H1 (cell line): ENCODE results near the gene PLD6. TPM values are rescaled to one million over a fixed set of nuclear protein-coding genes. Genes with fewer than 3 reads are reported as not detected.

Experiments used
- CTCF ChIA-PET: fragments of 300-600 bp; sonication (Branson Sonifier 250); formaldehyde crosslinking; loops from one replicate; lab custom pipeline; 2021; ENCODE audit not compliant: partially characterized antibody; lab: Charles Lee
- POLR2A ChIA-PET: fragments of 300-600 bp; sonication (Branson Sonifier 250); formaldehyde crosslinking; loops from one replicate; lab custom pipeline; 2021; ENCODE audit warnings: inconsistent platforms; ENCODE audit not compliant: partially characterized antibody; lab: Charles Lee
- DNase-seq, 2 experiments: peaks; one replicate each; pipeline versions ENCODE4 v3.0.0 to v3.0.0-alpha.2; 2010 to 2022; ENCODE audit warnings: low spot score in 2 of 2, low read depth in 1 of 2, mixed read lengths in 1 of 2
- FAIRE-seq: peaks from 2 replicates; lab custom pipeline; 2011; peaks lifted over from hg19 to GRCh38; lab: Jason Lieb, UNC
- H2AFZ ChIP-seq: 2 replicates; pipeline ENCODE4 v1.8.1; 2012; ENCODE audit warnings: low read length, inconsistent platforms
- H2AK5ac ChIP-seq: 2 replicates; pipeline ENCODE4 v1.6.1; 2013; ENCODE audit warnings: low read depth, low read length
- H2BK120ac ChIP-seq: replicated peaks from 2 replicates; pipeline ENCODE3; 2013; ENCODE audit warnings: low read depth, low read length, inconsistent platforms
- H2BK12ac ChIP-seq: 2 replicates; pipeline ENCODE4 v1.6.1; 2013; ENCODE audit warnings: low read depth, low read length
- H2BK15ac ChIP-seq: 2 replicates; pipeline ENCODE4 v1.6.1; 2013; ENCODE audit warnings: low read length
- H2BK20ac ChIP-seq: 2 replicates; pipeline ENCODE4 v1.6.1; 2013; ENCODE audit warnings: low read length
- H2BK5ac ChIP-seq: 2 replicates; pipeline ENCODE4 v1.6.1; 2013; ENCODE audit warnings: low read depth, low read length
- H3K14ac ChIP-seq: 2 replicates; pipeline ENCODE4 v1.6.1; 2013; ENCODE audit warnings: inconsistent platforms; ENCODE audit not compliant: insufficient read length
- H3K18ac ChIP-seq: 2 replicates; pipeline ENCODE4 v1.6.1; 2013; ENCODE audit warnings: low read length; ENCODE audit errors: extremely low read depth
- H3K23ac ChIP-seq: 2 replicates; pipeline ENCODE4 v1.6.1; 2013; ENCODE audit warnings: inconsistent platforms; ENCODE audit not compliant: insufficient read length
- H3K23me2 ChIP-seq: 2 replicates; pipeline ENCODE4 v1.6.1; 2013; ENCODE audit warnings: low read depth, low read length
- H3K27ac ChIP-seq: 2 replicates; pipeline ENCODE4 v1.6.1; 2011; ENCODE audit warnings: low read depth, low read length, inconsistent platforms
- H3K27me3 ChIP-seq, 4 experiments: replicated peaks in 1 of 4; 1 replicate in 1 of 4; 2 replicates in 3 of 4; pipeline versions ENCODE4 v1.6.1 to v1.8.1; 2011 to 2013; ENCODE audit warnings: low read length in 3 of 4, mild to moderate bottlenecking in 3 of 4, inconsistent platforms in 2 of 4, mixed read lengths in 2 of 4, moderate library complexity in 1 of 4; ENCODE audit not compliant: control insufficient read depth in 3 of 4, insufficient read depth in 3 of 4; ENCODE audit errors: extremely low read depth in 1 of 4
- H3K36me3 ChIP-seq, 4 experiments: 2 replicates each; pipeline versions ENCODE4 v1.6.1 to v1.8.1; 2011 to 2013; ENCODE audit warnings: mild to moderate bottlenecking in 4 of 4, low read length in 3 of 4, moderate library complexity in 2 of 4, control low read depth in 1 of 4, inconsistent platforms in 1 of 4; ENCODE audit not compliant: insufficient read depth in 4 of 4, control insufficient read depth in 2 of 4
- H3K4ac ChIP-seq: replicated peaks from 2 replicates; pipeline ENCODE3; 2013; ENCODE audit warnings: low read length, low read depth, mixed read lengths, inconsistent platforms; ENCODE audit not compliant: insufficient read length
- H3K4me1 ChIP-seq, 4 experiments: replicated peaks in 1 of 4; 1 replicate in 1 of 4; 2 replicates in 3 of 4; pipeline versions ENCODE4 v1.6.1 to v1.8.1; 2011 to 2013; ENCODE audit warnings: low read length in 3 of 4, inconsistent platforms in 2 of 4, mixed read lengths in 1 of 4; ENCODE audit not compliant: insufficient read depth in 4 of 4, control insufficient read depth in 3 of 4
- H3K4me2 ChIP-seq, 2 experiments: 2 replicates each; pipeline versions ENCODE4 v1.6.1 to v1.8.1; 2011 to 2013; ENCODE audit warnings: low read depth in 2 of 2, low read length in 2 of 2, control low read depth in 1 of 2, inconsistent platforms in 1 of 2, mild to moderate bottlenecking in 1 of 2; ENCODE audit not compliant: insufficient read depth in 1 of 2
- H3K4me3 ChIP-seq, 4 experiments: fragments of 200-600, 300-600 bp in 1 of 4; sonication (generic), shearing (Covaris generic), sonication (Bioruptor Twin) in 1 of 4; 2 replicates each; pipeline versions ENCODE4 v1.5.1 to v1.8.1; 2011 to 2016; ENCODE audit warnings: low read length in 4 of 4, low read depth in 3 of 4, control low read depth in 2 of 4, inconsistent platforms in 2 of 4, mild to moderate bottlenecking in 2 of 4, mixed read lengths in 1 of 4, moderate library complexity in 1 of 4; ENCODE audit not compliant: insufficient read depth in 2 of 4; ENCODE audit errors: extremely low read depth in 1 of 4
- H3K56ac ChIP-seq: replicated peaks from 2 replicates; pipeline ENCODE3; 2013; ENCODE audit warnings: low read depth, mild to moderate bottlenecking, mixed read lengths, low read length, inconsistent platforms; ENCODE audit not compliant: insufficient read length
- H3K79me1 ChIP-seq: 2 replicates; pipeline ENCODE4 v1.6.1; 2013; ENCODE audit warnings: low read depth, low read length, control low read depth
- H3K79me2 ChIP-seq, 2 experiments: 2 replicates each; pipeline versions ENCODE4 v1.6.1 to v1.8.1; 2012 to 2013; ENCODE audit warnings: low read length in 2 of 2, mild to moderate bottlenecking in 2 of 2, inconsistent platforms in 1 of 2; ENCODE audit not compliant: insufficient read depth in 2 of 2, control insufficient read depth in 1 of 2
- H3K9ac ChIP-seq, 4 experiments: replicated peaks in 1 of 4; 1 replicate in 1 of 4; 2 replicates in 3 of 4; pipeline versions ENCODE4 v1.6.1 to v1.8.1; 2011 to 2013; ENCODE audit warnings: low read depth in 3 of 4, low read length in 3 of 4, control low read depth in 2 of 4, mild to moderate bottlenecking in 2 of 4, moderate library complexity in 2 of 4, inconsistent platforms in 1 of 4; ENCODE audit errors: extremely low read depth in 1 of 4
- H3K9me3 ChIP-seq, 2 experiments: 2 replicates each; pipeline versions ENCODE4 v1.6.1 to v1.8.1; 2012 to 2013; ENCODE audit warnings: mild to moderate bottlenecking in 2 of 2, moderate library complexity in 2 of 2, control low read depth in 1 of 2, inconsistent platforms in 1 of 2, low read depth in 1 of 2, low read length in 1 of 2, mixed read lengths in 1 of 2; ENCODE audit not compliant: insufficient read depth in 2 of 2
- H4K20me1 ChIP-seq, 2 experiments: replicated peaks in 1 of 2; 2 replicates each; pipeline versions ENCODE3 to v1.8.1; 2011 to 2013; ENCODE audit warnings: inconsistent platforms in 2 of 2, low read length in 2 of 2, mild to moderate bottlenecking in 1 of 2; ENCODE audit not compliant: insufficient read depth in 2 of 2, control insufficient read depth in 1 of 2
- H4K5ac ChIP-seq: 2 replicates; pipeline ENCODE4 v1.6.1; 2013; ENCODE audit warnings: low read length, low read depth, mixed read lengths, inconsistent platforms; ENCODE audit not compliant: insufficient read length
- H4K8ac ChIP-seq: 2 replicates; pipeline ENCODE4 v1.8.0; 2013; ENCODE audit warnings: mild to moderate bottlenecking, moderate library complexity, low read length, inconsistent platforms; ENCODE audit not compliant: insufficient read depth; ENCODE audit errors: extremely low read depth
- H4K91ac ChIP-seq: replicated peaks from 2 replicates; pipeline ENCODE3; 2013; ENCODE audit warnings: low read length, mixed read lengths, inconsistent platforms; ENCODE audit not compliant: insufficient read length
- CREB1 ChIP-seq: IDR thresholded peaks from 2 replicates; pipeline ENCODE4 v1.6.1; 2012; ENCODE audit warnings: inconsistent platforms
- FOSL1 ChIP-seq: IDR thresholded peaks from 2 replicates; pipeline ENCODE4 v1.6.1; 2011; ENCODE audit warnings: mild to moderate bottlenecking, low read depth, low read length, moderate library complexity; ENCODE audit not compliant: insufficient read depth
- JUND ChIP-seq: IDR thresholded peaks from 2 replicates; pipeline ENCODE4 v1.6.1; 2011; ENCODE audit warnings: mild to moderate bottlenecking, improper control_type of control experiment, low read length
- MAX ChIP-seq: IDR thresholded peaks from 2 replicates; pipeline ENCODE4 v1.6.1; 2012; ENCODE audit warnings: inconsistent platforms
- NANOG ChIP-seq: IDR thresholded peaks from 2 replicates; pipeline ENCODE4 v1.6.1; 2011; ENCODE audit warnings: low read length, low read depth, mild to moderate bottlenecking, inconsistent platforms; ENCODE audit not compliant: insufficient read depth, poor library complexity, severe bottlenecking
- SP2 ChIP-seq: IDR thresholded peaks from 2 replicates; pipeline ENCODE4 v1.6.1; 2012; ENCODE audit warnings: mild to moderate bottlenecking, low read length, inconsistent platforms
- TAF7 ChIP-seq: optimal IDR thresholded peaks from 2 replicates; pipeline ENCODE3; 2011; ENCODE audit warnings: low read depth, mild to moderate bottlenecking, inconsistent platforms, low read length, moderate library complexity, borderline replicate concordance
- WGBS, 2 experiments: shearing (Covaris generic) in 1 of 2; methylation state at CpG; one replicate each; pipeline versions ENCODE4 v1.1.6 to v1.1.7; 2013 to 2015; ENCODE audit warnings: low lambda C conversion rate in 2 of 2, mixed read lengths in 2 of 2, inconsistent platforms in 1 of 2, low coverage in 1 of 2, missing lambda C conversion rate in 1 of 2; ENCODE audit not compliant: insufficient replicate concordance in 2 of 2, insufficient coverage in 1 of 2, insufficient read length in 1 of 2; ENCODE audit errors: extremely low coverage in 1 of 2, missing lambda C conversion rate in 1 of 2; 5-methylcytosine and 5-hydroxymethylcytosine counted together
- polyA plus RNA-seq, 7 experiments: library from polyadenylated mRNA; depleted of rRNA in 3 of 7; stranded (reverse) in 5 of 7; unstranded in 2 of 7; fragments of >200 nt in 5 of 7; fragments of 200-250 nt in 2 of 7; gene quantifications; 1 replicate in 5 of 7; 2 replicates in 1 of 7; 4 replicates in 1 of 7; pipeline versions ENCODE4 v1.2.1 to v1.2.3, GENCODE V29; 2011 to 2013; ENCODE audit warnings: missing spikeins in 2 of 7, mixed read lengths in 2 of 7
- total RNA-seq: library from RNA; stranded (reverse); fragmentation: NEBNext Ultra II Directional; extraction: Animal tissue kit (Norgen Biotek cat#: 25700); gene quantifications from 2 replicates; pipeline ENCODE4 v1.2.1, GENCODE V29; 2021

PLD6 gene
- total and polyA plus RNA-seq, 2 of the 8 experiments (the other 6 are each of a cell fraction or from before 2014, with no cell fraction given): 0.20 to 0.22 TPM

GRCh38 chr17:17180741-17181525 is 25.2 kb downstream of the PLD6 start:
- Histone ChIP-seq H4K20me1 (peaks cover 0 to 10% of the 10 kb centered on the region in 2 experiments), H3K18ac (no peak overlapping the region), H3K9ac (no peak overlapping the region), H3K4ac (no peak overlapping the region), H3K27me3 (no peaks in the 10 kb centered on the region), H3K4me2 (no peak overlapping the region), H2AFZ (no peak overlapping the region), H2BK15ac (no peak overlapping the region), H3K79me2 (no peaks in the 10 kb centered on the region), H3K9me3 (no peaks in the 10 kb centered on the region), H3K4me1 (no peaks in the 10 kb centered on the region), H3K79me1 (no peaks in the 10 kb centered on the region), H4K5ac (no peak overlapping the region), H2AK5ac (no peak overlapping the region), H3K27ac (no peak overlapping the region), H3K23me2 (no peaks in the 10 kb centered on the region), H3K36me3 (peaks cover 2 to 30% (median 20%) of the 10 kb centered on the region in 4 experiments; a peak in 6 of 8 replicates), H4K91ac (no peak overlapping the region), H3K23ac (no peak overlapping the region), H2BK12ac (no peak overlapping the region), H2BK5ac (no peak overlapping the region), H2BK120ac (no peak overlapping the region), H3K4me3 (no peak overlapping the region), H4K8ac (no peak overlapping the region), H3K56ac (no peak overlapping the region), H3K14ac (no peak overlapping the region), H2BK20ac (no peak overlapping the region)
- 90% methylated on average over 12 of the region's 13 CpGs; no CpG with 5 or more reads in 1 of the 2 experiments for WGBS, 2 experiments
- ChIA-PET POLR2A (no interaction called here), CTCF (interaction anchor here (0.9 to 1.6 kb wide), 2 partner anchors 9 to 39 kb away, joined by 4 to 8 read pairs; no protein-coding TSS in a partner anchor)
- FAIRE-seq (no peak), DNase-seq (no peak)
- TF ChIP-seq NANOG: no peak
- TF ChIP-seq TAF7: no peak
- TF ChIP-seq JUND: no peak
- TF ChIP-seq CREB1: no peak
- no peak for TF ChIP-seq MAX
- no peak for TF ChIP-seq FOSL1
- no peak for TF ChIP-seq SP2
